Stimulated activated naive CD8-positive, alpha-beta T cell treated with anti-CD3 and anti-CD28 coated beads, Interleukin-15, amount 100 ng/mL, for 72 hours (primary cell): Measurements from ENCODE around the gene VEGFB.
A peak's percentile ranks its signal among the peaks of the same experiment; 100 is the strongest.

Experiments
- ATAC-seq: fragments of 150-1000 bp; cut with Tn5 transposase; 2 replicates; pipeline ENCODE4 v1.10.0; 2021; ENCODE audit warnings: mild to moderate bottlenecking, moderate library complexity
- DNase-seq, 2 donors: peaks; one replicate each; pipeline ENCODE4 v3.0.0; 2021 to 2022
- H3K27ac Mint-ChIP-seq, 2 donors: one replicate each; pipeline ENCODE4 v1.8.0; 2022; ENCODE audit warnings: mild to moderate bottlenecking in 2 of 2, mixed read lengths in 2 of 2, moderate library complexity in 2 of 2
- H3K27me3 Mint-ChIP-seq: one replicate; pipeline ENCODE4 v1.8.0; 2022; ENCODE audit warnings: mixed read lengths
- H3K4me1 Mint-ChIP-seq: one replicate; pipeline ENCODE4 v1.8.0; 2022; ENCODE audit warnings: mild to moderate bottlenecking, mixed read lengths
- H3K4me3 Mint-ChIP-seq, 2 donors: one replicate each; pipeline ENCODE4 v1.8.0; 2022; ENCODE audit warnings: mild to moderate bottlenecking in 2 of 2, mixed read lengths in 2 of 2, moderate library complexity in 1 of 2
- H3K9me3 Mint-ChIP-seq, 2 donors: one replicate each; pipeline ENCODE4 v1.8.0; 2022; ENCODE audit warnings: mixed read lengths in 2 of 2

VEGFB gene

GRCh38 chr11:64254326-64254725 lies 19.9 kb downstream of the VEGFB start:
- Mint-ChIP-seq H3K27me3 (no peaks in the 10 kb centered on the region), H3K9me3 (no peaks in the 10 kb centered on the region), H3K4me3 (no peak overlapping the region), H3K27ac (no peak overlapping the region), H3K4me1 (peaks cover 44% of the 10 kb centered on the region)
- DNase-seq, result no peak
- no peak for ATAC-seq

- peaks cover 43% of the 10 kb centered on the region for H3K4me1 Mint-ChIP-seq
- H3K27me3 Mint-ChIP-seq, result no peaks in the 10 kb centered on the region
- no peak overlapping the region for H3K4me3 Mint-ChIP-seq
- DNase-seq (no peak), ATAC-seq (no peak)
- no peak overlapping the region for H3K27ac Mint-ChIP-seq
- no peaks in the 10 kb centered on the region for H3K9me3 Mint-ChIP-seq
These were observed 21.0 kb downstream of the VEGFB start for GRCh38 chr11:64255135-64256128.

- Mint-ChIP-seq H3K27me3 (no peaks in the 10 kb centered on the region), H3K4me1 (peaks cover 38% of the 10 kb centered on the region), H3K27ac (peak overlapping the region in 1 of 2 donors; percentile 27), H3K9me3 (no peaks in the 10 kb centered on the region), H3K4me3 (no peak overlapping the region)
- ATAC-seq (no peak), DNase-seq (no peak)
These were observed 21.9 kb downstream of the VEGFB start for GRCh38 chr11:64256300-64256699.

GRCh38 chr11:64258356-64258755 lies 24.0 kb downstream of the VEGFB start:
- H3K27ac Mint-ChIP-seq, result no peak overlapping the region
- peaks cover 21% of the 10 kb centered on the region for H3K4me1 Mint-ChIP-seq

GRCh38 chr11:64258946-64259532 lies 24.7 kb downstream of the VEGFB start:
- ATAC-seq (no peak), DNase-seq (no peak)
- Mint-ChIP-seq H3K4me1 (peaks cover 14% of the 10 kb centered on the region), H3K27ac (no peak overlapping the region), H3K4me3 (no peak overlapping the region), H3K27me3 (no peaks in the 10 kb centered on the region), H3K9me3 (no peaks in the 10 kb centered on the region)

More at GRCh38 chr11:64258356-64258755, 24.0 kb downstream of the VEGFB start:
- DNase-seq (no peak), ATAC-seq (no peak)
- Mint-ChIP-seq H3K27me3 (no peaks in the 10 kb centered on the region), H3K9me3 (no peaks in the 10 kb centered on the region), H3K4me3 (no peak overlapping the region)

GRCh38 chr11:64259533-64260067 lies 25.2 kb downstream of the VEGFB start:
- ATAC-seq (peak; percentile 18), DNase-seq (no peak)
- peaks cover 14% of the 10 kb centered on the region for H3K4me1 Mint-ChIP-seq
- H3K27ac Mint-ChIP-seq, result no peak overlapping the region
- H3K9me3 Mint-ChIP-seq, result no peaks in the 10 kb centered on the region
- no peaks in the 10 kb centered on the region for H3K27me3 Mint-ChIP-seq
- no peak overlapping the region for H3K4me3 Mint-ChIP-seq

GRCh38 chr11:64260147-64260708 lies 25.8 kb downstream of the VEGFB start:
- H3K27me3 Mint-ChIP-seq, result no peaks in the 10 kb centered on the region
- H3K9me3 Mint-ChIP-seq, result no peaks in the 10 kb centered on the region
- no peak overlapping the region for H3K27ac Mint-ChIP-seq
- no peak for DNase-seq
- peak; percentile 46 for ATAC-seq
- peaks cover 14% of the 10 kb centered on the region for H3K4me1 Mint-ChIP-seq
- no peak overlapping the region for H3K4me3 Mint-ChIP-seq

- H3K27me3 Mint-ChIP-seq, result no peaks in the 10 kb centered on the region
- H3K4me1 Mint-ChIP-seq, result peaks cover 14% of the 10 kb centered on the region
- H3K4me3 Mint-ChIP-seq, result no peak overlapping the region
- DNase-seq (no peak), ATAC-seq (no peak)
- no peak overlapping the region for H3K27ac Mint-ChIP-seq
- H3K9me3 Mint-ChIP-seq, result no peaks in the 10 kb centered on the region
These were observed 27.2 kb downstream of the VEGFB start for GRCh38 chr11:64261556-64262080.

GRCh38 chr11:64262271-64263002 lies 28.1 kb downstream of the VEGFB start:
- H3K27me3 Mint-ChIP-seq, result no peaks in the 10 kb centered on the region
- ATAC-seq, result no peak
- H3K27ac Mint-ChIP-seq, result no peak overlapping the region
- peaks cover 15% of the 10 kb centered on the region for H3K4me1 Mint-ChIP-seq
- H3K9me3 Mint-ChIP-seq, result no peaks in the 10 kb centered on the region
- DNase-seq, result no peak
- H3K4me3 Mint-ChIP-seq, result no peak overlapping the region

- peaks cover 23% of the 10 kb centered on the region for H3K4me1 Mint-ChIP-seq
- no peaks in the 10 kb centered on the region for H3K27me3 Mint-ChIP-seq
- H3K9me3 Mint-ChIP-seq, result no peaks in the 10 kb centered on the region
- no peak for ATAC-seq
- no peak for DNase-seq
- no peak overlapping the region for H3K27ac Mint-ChIP-seq
- H3K4me3 Mint-ChIP-seq, result no peak overlapping the region
These were observed 28.9 kb downstream of the VEGFB start for GRCh38 chr11:64263021-64263946.

- no peak for DNase-seq
- Mint-ChIP-seq H3K4me3 (no peak overlapping the region), H3K4me1 (peaks cover 29% of the 10 kb centered on the region), H3K9me3 (no peaks in the 10 kb centered on the region), H3K27ac (no peak overlapping the region), H3K27me3 (no peaks in the 10 kb centered on the region)
- ATAC-seq, result no peak
These were observed 29.5 kb downstream of the VEGFB start for GRCh38 chr11:64263947-64264317.

- H3K9me3 Mint-ChIP-seq, result no peaks in the 10 kb centered on the region
- DNase-seq, result no peak
- H3K4me1 Mint-ChIP-seq, result peaks cover 30% of the 10 kb centered on the region
- no peak overlapping the region for H3K4me3 Mint-ChIP-seq
- no peaks in the 10 kb centered on the region for H3K27me3 Mint-ChIP-seq
- no peak overlapping the region for H3K27ac Mint-ChIP-seq
- no peak for ATAC-seq
These were observed 30.0 kb downstream of the VEGFB start for GRCh38 chr11:64264371-64264852.

GRCh38 chr11:64265176-64266160 lies 31.1 kb downstream of the VEGFB start:
- DNase-seq (no peak), ATAC-seq (no peak)
- no peaks in the 10 kb centered on the region for H3K27me3 Mint-ChIP-seq
- no peak overlapping the region for H3K27ac Mint-ChIP-seq
- H3K4me3 Mint-ChIP-seq, result no peak overlapping the region
- H3K9me3 Mint-ChIP-seq, result no peaks in the 10 kb centered on the region
- peaks cover 24% of the 10 kb centered on the region for H3K4me1 Mint-ChIP-seq
